Epithelial cell of proximal tubule (primary cell): ENCODE results near the gene PTPN13. TPM values are rescaled to one million over a fixed set of nuclear protein-coding genes. Genes with fewer than 3 reads are reported as not detected.

ENCODE experiments used
- DNase-seq: peaks from one replicate; pipeline ENCODE4 v3.0.0-alpha.2; 2011; ENCODE audit warnings: low read depth
- H3K4me3 ChIP-seq: 2 replicates; pipeline ENCODE4 v1.5.1; 2011; ENCODE audit warnings: low read depth, mild to moderate bottlenecking, low read length
- total RNA-seq: library from RNA; depleted of rRNA; stranded (reverse); fragments of >200 nt; gene quantifications from 2 replicates; pipeline ENCODE4 v1.2.3, GENCODE V29; 2015
- TF ChIP-seq, protein P1 (sequence below): conservative IDR thresholded peaks from 2 replicates; pipeline ENCODE4 v1.5.1; 2012; ENCODE audit warnings: low read depth, mild to moderate bottlenecking, low read length

PTPN13 gene
- total RNA-seq, 1 donor from 2014 or later = 19.8 TPM

DNA sequence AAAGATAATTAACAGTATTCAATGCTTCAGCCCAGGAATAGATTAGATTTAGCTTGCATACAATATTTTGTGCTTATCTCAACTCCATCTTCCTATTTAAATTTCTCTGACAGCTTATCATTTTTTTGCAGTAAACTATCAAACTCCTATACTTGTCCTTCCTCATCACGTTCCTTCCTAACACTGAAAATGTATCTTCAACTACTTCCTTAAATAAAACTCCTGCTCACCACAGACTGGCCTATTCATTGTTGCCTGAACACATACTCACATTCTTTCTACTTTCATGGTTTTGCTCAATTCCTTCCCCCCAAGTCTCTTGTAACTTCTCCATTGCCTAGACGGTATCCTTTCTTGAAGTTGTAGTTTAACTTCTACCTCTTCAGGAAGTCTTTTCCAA, 28.5 kb upstream of the PTPN13 start:
- DNase-seq = no peak
- no peak overlapping the region for H3K4me3 ChIP-seq
- TF ChIP-seq, protein P1, sequence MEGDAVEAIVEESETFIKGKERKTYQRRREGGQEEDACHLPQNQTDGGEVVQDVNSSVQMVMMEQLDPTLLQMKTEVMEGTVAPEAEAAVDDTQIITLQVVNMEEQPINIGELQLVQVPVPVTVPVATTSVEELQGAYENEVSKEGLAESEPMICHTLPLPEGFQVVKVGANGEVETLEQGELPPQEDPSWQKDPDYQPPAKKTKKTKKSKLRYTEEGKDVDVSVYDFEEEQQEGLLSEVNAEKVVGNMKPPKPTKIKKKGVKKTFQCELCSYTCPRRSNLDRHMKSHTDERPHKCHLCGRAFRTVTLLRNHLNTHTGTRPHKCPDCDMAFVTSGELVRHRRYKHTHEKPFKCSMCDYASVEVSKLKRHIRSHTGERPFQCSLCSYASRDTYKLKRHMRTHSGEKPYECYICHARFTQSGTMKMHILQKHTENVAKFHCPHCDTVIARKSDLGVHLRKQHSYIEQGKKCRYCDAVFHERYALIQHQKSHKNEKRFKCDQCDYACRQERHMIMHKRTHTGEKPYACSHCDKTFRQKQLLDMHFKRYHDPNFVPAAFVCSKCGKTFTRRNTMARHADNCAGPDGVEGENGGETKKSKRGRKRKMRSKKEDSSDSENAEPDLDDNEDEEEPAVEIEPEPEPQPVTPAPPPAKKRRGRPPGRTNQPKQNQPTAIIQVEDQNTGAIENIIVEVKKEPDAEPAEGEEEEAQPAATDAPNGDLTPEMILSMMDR = no peak

DNA sequence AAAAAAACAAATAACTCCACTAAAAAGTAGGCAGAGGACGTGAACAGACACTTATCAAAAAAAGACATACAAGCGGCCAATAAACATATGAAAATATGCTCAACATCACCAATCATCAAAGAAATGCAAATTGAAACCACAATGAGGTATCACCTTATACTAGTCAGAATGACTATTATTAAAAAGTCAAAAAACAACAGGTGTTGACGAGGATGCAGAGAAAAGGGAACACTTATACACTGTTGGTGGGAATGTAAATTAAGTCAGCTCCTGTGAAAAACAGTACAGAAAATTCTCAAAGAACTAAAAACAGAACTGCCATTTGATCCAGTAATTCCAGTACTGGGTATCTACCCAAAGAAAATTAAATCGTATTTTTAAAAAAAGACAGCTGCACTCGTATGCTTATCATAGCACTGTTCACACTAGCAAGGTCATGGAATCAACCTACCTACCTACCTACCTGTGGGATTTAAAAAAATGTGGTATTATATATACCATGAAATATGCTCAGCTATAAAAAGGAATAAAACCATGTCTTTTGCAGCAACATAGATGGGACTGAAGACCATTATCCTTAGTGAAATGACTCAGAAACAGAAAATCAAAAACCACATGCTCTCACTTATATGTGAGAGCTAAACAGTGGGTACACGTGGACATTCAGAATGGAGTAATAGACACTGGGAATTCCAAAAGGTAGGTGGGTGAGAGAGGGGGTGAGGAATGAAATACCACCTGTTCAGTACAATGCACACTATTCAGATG, 24.8 kb upstream of the PTPN13 start:
- TF ChIP-seq, protein P1 = no peak

DNA sequence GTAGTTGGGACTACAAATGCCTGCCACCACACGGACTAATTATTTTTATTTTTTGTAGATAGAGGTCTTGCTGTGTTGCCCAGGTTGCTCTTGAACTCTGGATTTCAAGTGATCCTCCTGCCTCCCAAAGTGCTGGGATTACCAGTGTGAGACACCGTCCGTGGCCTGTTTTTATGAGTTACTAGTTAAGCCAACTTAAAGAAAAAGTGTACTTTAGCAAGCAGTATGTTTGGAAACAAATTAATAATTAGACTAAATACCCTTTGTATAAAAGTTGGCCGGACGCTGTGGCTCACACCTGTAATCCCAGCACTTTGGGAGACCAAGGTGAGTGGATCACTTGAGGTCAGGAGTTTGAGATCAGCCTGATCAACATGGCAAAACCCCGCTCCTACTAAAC, 14.2 kb upstream of the PTPN13 start:
- no peak for DNase-seq
- TF ChIP-seq, protein P1 = no peak
- H3K4me3 ChIP-seq = no peak overlapping the region

More for the DNA sequence above, 24.8 kb upstream of the PTPN13 start:
- DNase-seq = no peak
- H3K4me3 ChIP-seq = no peak overlapping the region

DNA sequence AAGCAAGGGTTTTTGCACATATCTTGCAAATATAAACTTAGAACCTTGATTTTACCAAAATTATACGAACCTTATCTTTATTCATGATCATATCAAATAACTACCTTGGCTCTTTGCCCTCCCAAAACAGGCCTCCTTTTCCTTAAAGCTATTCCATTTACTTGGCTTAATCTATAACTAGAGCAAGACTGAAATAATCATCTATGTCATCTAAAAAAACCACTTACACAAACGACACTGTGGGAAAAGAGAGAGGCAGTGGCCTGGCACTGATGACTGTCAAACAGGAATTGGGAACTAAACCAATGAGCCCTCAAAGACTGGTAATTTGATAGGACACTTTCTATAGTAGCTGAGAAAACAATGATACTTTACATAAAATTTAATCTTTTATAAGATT, 11.7 kb upstream of the PTPN13 start:
- peak; percentile 68 for DNase-seq
- TF ChIP-seq, protein P1 = no peak
- peak overlapping the region; percentile 21 for H3K4me3 ChIP-seq

DNA sequence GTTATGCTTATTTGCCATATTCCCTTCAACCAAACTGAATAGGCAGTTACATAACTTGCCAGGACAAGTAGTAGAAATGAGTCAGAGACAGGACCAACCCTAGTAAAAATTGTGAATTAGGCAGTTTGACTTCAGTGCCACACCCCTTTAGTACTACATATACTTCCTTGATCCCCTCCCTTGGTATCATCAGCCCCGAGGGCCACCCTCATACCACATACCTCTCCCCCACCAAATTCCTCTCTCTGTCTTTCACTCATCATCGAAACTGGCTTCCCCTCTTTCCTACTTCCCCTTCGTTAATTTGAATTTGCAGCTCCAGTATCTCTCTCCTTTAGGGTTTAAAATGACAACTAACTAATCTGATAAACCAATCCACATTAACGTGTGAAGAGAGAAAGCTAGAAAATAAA, 7.9 kb upstream of the PTPN13 start:
- H3K4me3 ChIP-seq = no peak overlapping the region
- DNase-seq = no peak
- TF ChIP-seq, protein P1 = no peak

DNA sequence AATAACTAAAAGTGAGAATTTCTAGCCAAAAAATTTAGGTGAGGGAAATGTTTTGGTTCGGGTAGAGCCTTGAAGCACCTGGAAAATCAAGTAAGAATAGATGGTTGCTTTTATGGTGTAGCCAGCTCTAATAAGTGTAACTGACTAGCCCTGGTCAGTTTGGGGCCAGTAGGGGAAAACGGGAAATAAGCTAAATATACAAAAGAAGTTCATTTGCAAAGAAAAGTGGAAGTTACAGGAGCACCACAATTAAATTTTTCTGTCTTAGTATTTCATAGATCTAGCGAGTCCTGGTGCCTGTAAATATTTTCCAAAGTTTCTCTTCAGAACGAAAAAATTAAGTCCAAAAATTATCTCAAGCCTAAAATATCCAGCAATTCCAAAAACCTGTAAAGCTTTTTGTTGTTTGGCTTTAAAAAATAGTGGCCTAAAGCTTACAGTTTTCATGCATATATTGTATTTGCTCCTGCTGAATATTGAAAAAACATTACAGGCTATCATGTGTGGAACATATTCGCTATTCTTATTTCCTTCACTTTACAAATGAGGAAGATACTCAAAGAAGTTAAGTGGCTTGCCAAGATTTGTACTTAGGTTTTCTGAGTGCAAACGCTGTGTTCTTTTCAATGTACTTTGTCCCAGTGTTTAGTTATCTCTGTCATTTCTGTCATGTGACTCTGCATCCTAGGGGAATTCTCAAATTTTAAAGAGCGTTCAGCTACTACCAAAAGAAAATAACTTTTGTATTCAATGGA, 7.3 kb upstream of the PTPN13 start:
- DNase-seq = no peak
- TF ChIP-seq, protein P1 = no peak
- no peak overlapping the region for H3K4me3 ChIP-seq
